ENCODE data around the gene MTHFD1L.

Gene MTHFD1L

GRCh38 chr6:150966786-150967185, 101.3 kb downstream of the MTHFD1L start:
- TF ChIP-seq ESRRG (CRISPR knock-in tag; IDR thresholded peaks at IDR 0.05) (no peak), ZFP3 (CRISPR knock-in tag; IDR thresholded peaks at IDR 0.05) (no peak), BACH2 (CRISPR knock-in tag; IDR thresholded peaks at IDR 0.05; ENCODE audit: borderline replicate concordance) (no peak), SNAI2 (CRISPR knock-in tag; IDR thresholded peaks at IDR 0.05) (no peak), ARNTL (CRISPR knock-in tag; IDR thresholded peaks at IDR 0.05; ENCODE audit: borderline replicate concordance, low read depth) (no peak), TCF4 (CRISPR knock-in tag; IDR thresholded peaks at IDR 0.05; ENCODE audit: borderline replicate concordance) (no peak), CSRNP3 (CRISPR knock-in tag; IDR thresholded peaks at IDR 0.05) (no peak), OSR1 (CRISPR knock-in tag; IDR thresholded peaks at IDR 0.05) (no peak), ZNF8 (CRISPR knock-in tag; IDR thresholded peaks at IDR 0.05) (no peak), ZNF565 (CRISPR knock-in tag; conservative IDR thresholded peaks at IDR 0.05; ENCODE audit: low read depth) (no peak), ZNF70 (CRISPR knock-in tag; IDR thresholded peaks at IDR 0.05) (no peak), CSDC2 (CRISPR knock-in tag; IDR thresholded peaks at IDR 0.05) (no peak), ZC3H10 (CRISPR knock-in tag; IDR thresholded peaks at IDR 0.05) (no peak), ZFP30 (CRISPR knock-in tag; IDR thresholded peaks at IDR 0.05) (no peak), TSHZ2 (CRISPR knock-in tag; IDR thresholded peaks at IDR 0.05) (no peak), PATZ1 (CRISPR knock-in tag; IDR thresholded peaks at IDR 0.05; ENCODE audit: borderline replicate concordance) (no peak), CREB5 (CRISPR knock-in tag; IDR thresholded peaks at IDR 0.05; ENCODE audit: low read depth) (no peak)
- ATAC-seq = no peak

- TF ChIP-seq OSR1 (CRISPR knock-in tag; IDR thresholded peaks at IDR 0.05) (no peak), GLIS3 (CRISPR knock-in tag; IDR thresholded peaks at IDR 0.05) (no peak), PPARA (CRISPR knock-in tag; IDR thresholded peaks at IDR 0.05; ENCODE audit: borderline replicate concordance) (no peak), ESRRG (CRISPR knock-in tag; IDR thresholded peaks at IDR 0.05) (no peak), ZNF8 (CRISPR knock-in tag; IDR thresholded peaks at IDR 0.05) (no peak), ZNF70 (CRISPR knock-in tag; IDR thresholded peaks at IDR 0.05) (no peak), ZNF565 (CRISPR knock-in tag; conservative IDR thresholded peaks at IDR 0.05; ENCODE audit: low read depth) (no peak), TSHZ2 (CRISPR knock-in tag; IDR thresholded peaks at IDR 0.05) (no peak), ZFP30 (CRISPR knock-in tag; IDR thresholded peaks at IDR 0.05) (no peak)
- ATAC-seq = no peak
These were observed 101.9 kb downstream of the MTHFD1L start for GRCh38 chr6:150967381-150967780.

- no peak for TF ChIP-seq TOX (CRISPR knock-in tag; IDR thresholded peaks at IDR 0.05; ENCODE audit: borderline replicate concordance)
- TF ChIP-seq ISL1 (CRISPR knock-in tag; IDR thresholded peaks at IDR 0.05) = no peak
- TF ChIP-seq ZFP3 (CRISPR knock-in tag; IDR thresholded peaks at IDR 0.05) = no peak
- ATAC-seq = no peak
These were observed 102.4 kb downstream of the MTHFD1L start for GRCh38 chr6:150967910-150968309.

Measured in SK-N-SH treated with all-trans-retinoic acid at 6 μM for 48 hours (cell line).